ENCODE measurements around the gene PTRH2.
A peak's percentile ranks its signal among the peaks of the same experiment; 100 is the strongest.
"Not testable (repeated sequence)": the region's sequence is repeated elsewhere in the genome, so short reads cannot be mapped to it uniquely, and the experiment has no call there.

The PTRH2 gene

DNA sequence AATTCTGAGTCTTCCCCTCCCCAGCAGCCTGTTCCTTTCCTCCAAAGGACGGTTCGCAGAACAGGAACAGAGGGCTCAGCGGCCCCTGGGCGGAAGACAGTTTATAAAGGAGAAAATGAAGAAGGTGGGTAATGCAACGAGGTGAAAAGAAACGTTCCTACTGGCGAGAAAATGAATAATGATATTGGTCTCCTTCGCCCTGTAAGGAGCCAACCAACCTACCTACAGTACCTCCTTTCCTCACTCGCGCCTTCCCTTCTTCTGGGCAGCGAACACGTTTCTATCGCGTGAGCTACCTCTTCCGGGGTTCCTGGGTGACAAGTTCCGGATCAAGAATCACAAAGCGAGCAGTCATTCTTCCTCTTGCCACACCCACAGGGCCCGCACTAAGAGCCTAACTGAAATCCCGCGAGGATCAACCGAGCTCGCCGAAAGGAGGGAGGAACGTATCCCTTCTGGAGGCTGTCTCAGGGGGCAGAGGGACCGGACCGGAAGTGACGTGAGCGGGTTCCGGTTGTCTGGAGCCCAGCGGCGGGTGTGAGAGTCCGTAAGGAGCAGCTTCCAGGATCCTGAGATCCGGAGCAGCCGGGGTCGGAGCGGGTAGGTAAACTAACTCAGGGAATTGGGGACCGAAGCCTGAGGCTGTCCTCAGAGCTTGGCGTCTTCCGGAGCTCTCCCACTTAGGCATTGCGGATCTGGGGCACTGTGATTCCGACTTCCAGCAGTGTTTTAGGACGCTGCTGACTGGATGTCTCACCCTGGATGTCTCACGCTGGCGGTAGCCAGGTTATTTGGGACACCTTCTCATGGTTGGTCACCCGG is at the start of gene PTRH2, which contains the start of gene VMP1:
Gene PTRH2, minus strand, starts transcription at position 282 of the 822 bp plus-strand sequence. CDS start 9,452 bp downstream, outside the sequence.
Gene VMP1, plus strand, starts transcription at position 506 of the 822 bp plus-strand sequence. CDS start 23,793 bp downstream, outside the sequence.
- DNase-seq: peak; percentile 92 to 99

DNA sequence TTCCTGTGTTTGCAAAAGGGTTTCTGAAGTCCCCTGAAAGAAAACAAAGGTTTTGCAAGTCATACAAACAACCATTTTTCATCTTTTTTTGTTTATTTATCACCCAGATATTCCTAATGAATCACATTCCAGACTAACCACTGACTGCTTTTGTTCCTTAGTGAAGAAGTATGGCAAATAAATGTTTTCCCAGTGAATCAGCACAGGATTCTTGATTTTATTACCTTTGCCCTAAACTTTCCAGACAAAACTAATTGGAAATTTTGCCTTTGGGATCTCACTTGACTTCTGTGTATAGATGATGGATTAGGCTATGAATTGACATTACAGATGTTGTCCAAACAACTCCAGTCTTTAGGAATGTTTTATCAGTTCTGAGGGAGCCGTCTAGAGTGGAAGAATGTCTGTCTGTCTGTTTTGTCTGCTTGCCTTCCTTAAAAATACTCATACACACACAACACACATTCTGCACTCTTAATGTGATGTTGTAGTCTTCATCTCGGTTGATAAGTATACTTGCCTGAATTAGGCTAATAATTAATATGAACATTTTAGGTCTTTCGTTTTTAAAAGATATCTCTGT is 49.1 kb upstream of the PTRH2 start:
- DNase-seq: no peak

DNA sequence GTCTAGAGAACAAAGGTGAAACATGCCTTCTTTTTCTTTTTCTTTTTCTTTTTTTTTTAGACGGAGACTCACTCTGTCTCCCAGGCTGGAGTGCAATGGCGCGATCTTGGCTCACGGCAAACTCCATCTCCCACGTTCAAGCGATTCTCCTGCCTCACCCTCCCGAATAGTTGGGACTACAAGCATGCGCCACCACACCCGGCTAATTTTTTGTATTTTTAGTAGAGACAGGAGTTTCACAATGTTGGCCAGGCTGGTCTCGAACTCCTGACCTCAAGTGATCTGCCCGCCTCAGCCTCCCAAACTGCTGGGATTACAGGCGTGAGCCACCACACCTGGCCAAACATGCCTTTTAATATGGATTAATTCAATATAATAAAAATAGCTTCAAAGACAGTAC is 47.8 kb upstream of the PTRH2 start:
- DNase-seq: not testable (repeated sequence)

DNA sequence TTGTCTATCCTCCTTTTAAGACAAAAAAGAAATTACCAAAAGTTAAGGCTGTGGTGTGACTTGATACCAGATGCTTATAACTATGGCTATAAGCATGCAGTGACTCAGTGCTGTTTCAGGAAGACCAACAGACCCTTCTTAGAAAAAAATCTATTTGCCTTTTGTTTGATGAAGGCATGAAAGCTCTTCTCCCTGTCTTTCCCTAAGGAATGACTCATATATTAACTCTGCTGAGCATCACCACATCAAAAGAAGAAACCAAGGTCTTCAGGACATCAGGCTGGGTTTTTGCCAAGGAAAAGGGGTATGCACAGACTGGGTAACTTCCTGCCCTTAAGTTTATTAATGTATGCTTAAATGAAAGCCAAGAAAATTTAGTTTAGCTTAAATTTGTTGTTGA is 47.3 kb upstream of the PTRH2 start:
- no peak for DNase-seq

DNA sequence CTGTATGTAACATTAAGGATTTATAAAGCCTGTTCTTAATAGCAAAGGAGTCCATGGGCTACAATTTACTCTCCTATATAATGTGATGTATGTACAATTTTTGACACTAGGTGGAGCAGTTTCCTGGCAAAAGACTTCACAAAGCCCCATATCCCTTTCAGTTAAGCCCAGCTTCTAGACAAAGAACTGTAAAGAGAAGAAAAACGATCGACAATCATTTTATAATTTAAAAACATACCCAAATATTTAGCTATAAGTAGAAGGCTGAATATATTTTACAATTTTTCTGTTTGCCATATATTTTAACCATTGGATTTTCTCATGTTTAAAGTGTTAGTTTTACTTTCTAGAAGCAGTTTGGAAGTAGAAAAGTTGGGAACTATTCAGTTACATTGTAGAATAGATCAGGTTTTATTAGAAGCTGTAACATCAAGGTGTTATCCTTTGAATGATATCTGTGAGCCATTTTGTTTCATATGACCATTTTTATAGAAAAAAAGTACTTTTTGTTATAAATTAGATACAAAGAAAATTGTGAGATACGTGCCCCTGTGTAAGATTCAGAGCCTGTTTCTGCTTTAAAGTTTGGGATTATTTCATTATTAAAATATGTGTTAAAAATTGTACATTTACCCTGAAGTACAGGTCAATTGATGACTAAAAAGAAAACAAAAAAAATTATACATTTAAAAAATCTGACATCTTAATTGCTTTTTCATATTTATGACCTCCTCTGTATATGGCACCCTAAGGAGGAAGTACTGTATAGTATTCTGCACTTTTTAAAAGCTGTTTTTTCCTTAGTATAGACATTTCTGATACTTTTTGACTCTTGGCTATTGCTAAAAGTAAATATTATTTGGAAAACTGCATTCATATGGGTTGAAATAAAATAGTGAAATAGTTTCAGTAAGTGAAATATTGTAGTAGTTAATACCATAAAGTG is 46.6 kb upstream of the PTRH2 start:
- DNase-seq: peak in 1 of 2 experiments; percentile 16

DNA sequence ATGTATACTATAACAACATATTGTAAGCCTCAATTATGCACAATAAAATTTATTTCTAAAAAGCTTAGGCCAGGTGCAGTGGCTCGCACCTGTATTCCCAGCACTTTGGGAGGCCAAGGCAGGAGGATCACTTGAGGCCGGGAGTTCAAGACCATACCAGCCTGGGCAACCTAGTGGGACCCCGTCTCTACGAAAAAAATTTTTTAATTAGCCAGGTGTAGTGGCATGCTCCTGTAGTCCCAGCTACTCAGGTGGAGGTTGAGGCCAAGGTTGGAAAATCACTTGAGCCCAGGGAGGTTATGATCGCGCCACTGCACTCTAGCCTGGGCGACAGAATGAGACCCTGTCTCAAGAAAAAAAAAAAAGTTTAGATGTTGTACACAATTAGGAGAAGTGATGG is 45.7 kb upstream of the PTRH2 start:
- DNase-seq: no peak

DNA sequence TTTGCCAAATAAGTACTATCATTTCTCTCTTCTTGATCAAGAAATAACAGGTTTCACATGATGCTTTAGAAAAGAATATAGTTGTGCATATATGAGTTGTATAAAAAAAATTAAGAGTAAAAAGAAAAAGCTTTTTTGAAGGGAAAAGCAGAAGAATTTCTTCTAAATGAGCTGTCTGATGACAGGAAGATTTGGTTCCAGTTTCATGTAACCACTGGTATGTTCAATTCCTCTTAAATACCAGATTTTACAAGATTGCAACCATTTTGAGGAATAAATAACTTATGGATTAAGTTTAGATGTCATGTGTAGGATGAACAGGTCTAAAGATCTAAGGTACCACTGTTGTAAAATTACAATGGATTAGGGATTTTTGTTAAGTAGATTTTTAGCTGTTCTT is 45.2 kb upstream of the PTRH2 start:
- DNase-seq: no peak

DNA sequence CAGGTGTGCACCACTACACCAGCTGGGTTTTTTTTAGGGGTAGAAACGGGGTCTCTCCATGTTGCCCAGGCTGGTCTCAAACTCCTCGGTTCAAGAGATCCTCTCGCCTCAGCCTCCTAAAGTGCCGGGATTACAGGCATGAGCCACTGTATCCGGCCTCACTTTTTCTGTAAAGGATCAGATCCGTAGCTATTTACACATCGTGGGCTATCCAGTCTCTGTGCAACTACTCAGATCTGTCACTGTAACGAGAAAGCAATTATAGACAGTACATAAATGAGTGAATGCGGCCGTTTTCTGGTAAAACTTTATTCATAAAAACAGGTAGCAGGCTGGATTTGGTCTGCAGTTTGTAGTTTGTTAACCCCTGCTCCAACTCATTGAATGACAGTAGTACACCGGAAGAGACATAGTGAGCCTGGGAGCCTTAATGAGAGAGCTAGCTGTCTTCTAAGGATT is 44.8 kb upstream of the PTRH2 start:
- DNase-seq: no peak

DNA sequence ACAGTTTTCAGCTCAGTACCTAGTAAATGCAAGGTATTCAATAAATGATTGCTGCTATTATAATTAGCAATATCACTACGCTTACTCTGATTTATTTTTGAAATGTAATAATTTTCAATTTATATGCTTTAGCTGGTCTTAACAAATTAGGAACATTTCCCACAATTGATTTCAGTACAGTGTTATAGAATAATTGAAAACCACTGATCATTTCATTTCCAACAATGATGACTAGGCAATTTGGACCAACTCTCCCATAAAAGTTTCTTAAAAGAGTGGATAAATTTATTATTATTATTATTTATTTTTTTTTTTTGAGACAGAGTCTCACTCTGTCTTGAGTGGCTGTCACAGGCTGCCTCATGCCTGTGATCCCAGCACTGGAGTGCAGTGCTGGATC is 41.4 kb upstream of the PTRH2 start:
- no peak for DNase-seq

DNA sequence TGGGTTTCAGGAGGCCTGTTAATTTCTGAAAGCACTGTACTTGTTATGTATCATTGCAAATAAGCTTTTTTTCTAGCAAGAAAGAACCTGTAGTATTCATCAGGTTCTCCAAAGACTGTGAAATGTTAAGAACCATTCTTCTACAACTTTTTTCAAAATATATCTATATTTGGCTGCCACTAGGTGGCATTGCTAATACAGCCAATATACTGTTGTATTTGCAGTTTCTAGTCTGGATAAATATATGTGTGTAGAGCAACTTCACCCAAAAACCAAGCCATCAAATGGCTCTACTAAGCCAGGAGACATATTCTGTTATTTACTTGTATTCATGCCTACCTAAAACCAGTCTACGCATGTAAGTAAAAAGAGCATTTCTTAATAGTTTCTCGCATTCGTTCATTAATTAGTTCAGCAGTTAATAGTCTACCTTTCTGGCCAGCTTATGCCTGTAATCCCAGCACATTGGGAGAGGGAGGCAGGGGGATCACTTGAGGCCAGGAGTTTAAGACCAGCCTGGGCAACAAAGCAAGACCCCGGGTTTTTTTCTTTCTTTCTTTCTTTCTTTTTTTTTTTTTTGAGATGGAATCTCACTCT is 39.7 kb upstream of the PTRH2 start:
- no peak for DNase-seq

DNA sequence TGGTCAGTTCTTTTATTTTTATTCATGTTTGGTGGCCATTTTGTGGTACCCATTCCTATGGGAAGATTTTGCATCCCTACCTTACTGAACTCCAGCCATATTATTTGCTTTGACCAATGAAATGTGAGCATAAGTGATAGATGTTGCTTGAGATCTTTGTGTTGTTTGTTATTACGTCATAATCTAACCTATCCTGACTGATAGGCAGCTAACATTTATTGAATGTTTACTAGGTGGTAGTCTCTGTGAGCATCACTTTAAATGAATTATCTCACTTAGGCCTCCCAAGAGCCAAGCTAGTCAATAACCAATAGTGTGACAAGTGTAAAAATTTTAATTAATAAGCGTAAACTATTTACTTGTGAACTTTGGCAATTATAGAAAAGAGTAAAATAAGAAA is 37.8 kb upstream of the PTRH2 start:
- DNase-seq: no peak

DNA sequence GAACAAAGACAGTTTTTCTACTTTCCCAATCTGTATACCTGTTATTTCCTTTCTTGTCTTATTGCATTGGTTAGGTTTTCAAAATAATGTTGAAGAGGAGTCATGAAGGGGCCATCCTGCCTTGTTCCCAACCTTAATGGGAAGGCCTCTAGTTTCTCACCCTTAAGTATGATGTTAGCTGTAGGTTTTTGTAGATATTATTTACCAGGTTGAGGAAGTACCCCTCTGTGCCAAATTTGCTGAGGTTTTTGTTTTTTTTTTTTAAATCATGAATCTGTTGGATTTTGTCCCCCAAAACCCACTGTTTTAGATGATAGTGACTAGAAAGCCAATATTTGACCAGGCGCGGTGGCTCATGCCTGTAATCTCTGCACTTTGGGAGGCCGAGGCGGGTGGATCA is 36.6 kb upstream of the PTRH2 start:
- DNase-seq: no peak

DNA sequence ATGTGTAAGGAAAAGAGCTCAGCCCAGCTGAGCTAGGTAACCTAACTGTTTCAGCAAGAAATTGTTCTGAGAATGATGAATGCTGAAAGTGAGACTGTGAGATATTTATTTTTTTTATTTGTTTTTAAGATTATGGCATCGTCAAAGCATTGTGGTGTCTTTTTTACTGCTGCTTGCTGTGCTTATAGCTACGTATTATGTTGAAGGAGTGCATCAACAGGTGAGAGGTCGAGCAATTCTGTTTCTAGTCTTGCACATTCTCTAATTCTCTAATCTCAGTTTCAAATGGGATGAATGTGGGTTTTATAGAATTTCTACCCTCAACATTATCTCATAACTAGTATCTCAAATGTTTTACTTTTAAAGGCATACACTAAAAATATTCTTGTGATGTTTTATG is 30.1 kb upstream of the PTRH2 start:
- DNase-seq: no peak

DNA sequence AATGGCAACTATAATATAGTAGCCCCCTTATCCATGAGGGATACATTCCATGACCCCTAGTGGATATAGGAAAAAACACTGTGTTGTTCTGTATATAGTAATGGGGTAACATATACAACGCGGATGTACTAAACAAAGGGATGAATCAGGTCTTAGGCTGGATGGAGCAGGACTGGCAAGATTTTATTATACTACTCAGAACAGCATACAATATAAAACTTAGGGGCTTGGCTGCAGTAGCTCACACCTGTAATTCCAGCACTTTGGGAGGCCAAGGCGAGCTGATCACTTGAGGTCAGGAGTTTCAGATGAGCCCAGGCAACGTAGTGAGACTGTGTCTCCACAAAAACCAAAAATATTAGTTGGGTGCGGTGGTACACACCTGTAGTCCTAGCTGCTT is 27.0 kb upstream of the PTRH2 start:
- no peak for DNase-seq

DNA sequence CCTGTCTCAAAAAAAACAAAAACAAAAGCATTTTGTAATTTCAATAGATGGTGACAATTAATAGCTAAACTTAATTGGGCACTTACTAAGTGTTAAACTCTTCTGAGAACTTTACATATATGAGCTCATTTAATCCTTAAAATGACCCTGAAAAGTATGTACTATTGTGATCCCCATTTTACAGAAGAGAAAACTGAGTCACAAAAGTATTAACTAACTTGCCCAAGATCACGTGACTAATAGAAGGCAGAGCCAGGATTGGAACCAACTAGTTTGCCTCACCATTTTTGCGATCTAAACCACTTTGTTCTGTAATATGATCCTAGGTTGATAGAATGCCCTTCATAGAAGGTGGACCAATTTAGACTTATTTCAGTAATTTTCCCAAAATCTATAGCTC is 26.5 kb upstream of the PTRH2 start:
- no peak for DNase-seq

DNA sequence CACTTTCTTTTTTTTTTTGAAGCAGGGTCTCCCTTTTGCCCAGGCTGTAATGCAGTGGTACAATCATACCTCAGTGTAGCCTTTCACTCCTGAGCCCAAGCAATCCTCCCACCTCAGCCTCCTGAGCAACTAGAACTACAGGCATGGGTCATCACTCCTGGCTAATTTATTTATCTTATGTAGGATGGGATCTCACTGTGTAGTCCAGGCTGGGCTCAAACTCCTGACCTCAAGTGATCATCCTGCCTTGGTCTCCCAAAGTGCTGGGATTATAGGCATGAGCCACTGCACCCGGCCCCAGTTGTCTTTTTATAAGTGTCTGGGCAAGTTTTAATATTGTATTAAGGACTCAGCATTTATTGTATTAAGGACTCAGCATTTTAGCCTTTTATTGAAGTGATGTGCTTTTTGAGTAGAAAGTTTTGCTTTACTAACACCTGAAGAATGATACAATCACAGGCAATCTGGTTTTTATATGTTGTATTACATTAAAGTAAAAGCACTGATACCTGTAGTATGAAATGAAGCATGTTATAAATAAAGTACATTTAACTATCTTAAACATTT is 23.1 kb upstream of the PTRH2 start:
- no peak for DNase-seq

DNA sequence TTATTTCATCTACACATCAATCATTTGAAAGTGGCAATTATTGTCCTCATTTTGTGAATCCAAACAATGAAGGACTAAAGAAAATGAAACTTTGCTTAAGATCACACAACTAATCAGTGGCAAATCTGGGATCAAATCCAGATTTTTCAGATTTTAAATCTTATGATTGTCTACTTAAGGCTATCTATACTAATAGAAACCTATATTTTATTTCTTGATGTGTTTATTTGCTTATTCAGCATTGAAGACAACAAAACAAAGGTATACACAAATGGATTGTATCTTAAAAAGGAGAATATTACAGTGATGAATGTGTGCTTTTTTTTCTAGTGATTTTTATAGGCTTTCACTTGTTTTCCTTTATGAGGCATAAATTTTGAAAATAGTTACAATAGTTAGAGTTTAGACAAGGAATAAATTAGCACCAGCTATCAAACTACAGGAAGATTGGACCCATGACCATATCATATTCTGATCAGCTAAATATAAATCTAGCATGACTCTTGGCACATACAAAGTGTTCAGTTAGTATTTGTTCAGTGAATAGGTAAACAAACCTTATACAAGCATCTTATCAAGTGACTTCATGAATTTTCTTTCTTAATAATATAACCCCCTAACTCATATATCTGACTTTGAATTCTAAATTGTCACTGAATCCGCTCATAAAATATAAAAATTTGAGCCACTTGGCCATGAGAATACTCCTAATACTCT is 20.7 kb upstream of the PTRH2 start:
- no peak for DNase-seq

DNA sequence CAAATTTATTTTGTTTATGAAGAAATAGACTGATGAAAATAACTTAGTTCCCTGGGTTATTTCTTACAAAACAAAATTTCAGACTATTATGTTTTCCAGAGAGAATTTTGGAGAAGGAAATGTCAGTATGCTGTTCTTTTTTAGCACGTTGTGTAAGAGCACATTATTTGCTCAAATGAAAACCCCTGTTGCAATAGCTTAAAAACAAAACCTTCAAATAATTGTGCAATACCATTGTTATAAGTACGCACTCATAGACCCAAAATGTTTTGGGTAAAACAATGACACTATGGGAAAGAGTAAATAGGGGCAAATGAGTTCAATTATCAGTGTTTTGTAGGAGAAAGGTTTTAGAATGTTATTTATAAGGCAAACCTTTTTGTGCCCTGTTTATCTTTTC is 18.5 kb upstream of the PTRH2 start:
- no peak for DNase-seq

DNA sequence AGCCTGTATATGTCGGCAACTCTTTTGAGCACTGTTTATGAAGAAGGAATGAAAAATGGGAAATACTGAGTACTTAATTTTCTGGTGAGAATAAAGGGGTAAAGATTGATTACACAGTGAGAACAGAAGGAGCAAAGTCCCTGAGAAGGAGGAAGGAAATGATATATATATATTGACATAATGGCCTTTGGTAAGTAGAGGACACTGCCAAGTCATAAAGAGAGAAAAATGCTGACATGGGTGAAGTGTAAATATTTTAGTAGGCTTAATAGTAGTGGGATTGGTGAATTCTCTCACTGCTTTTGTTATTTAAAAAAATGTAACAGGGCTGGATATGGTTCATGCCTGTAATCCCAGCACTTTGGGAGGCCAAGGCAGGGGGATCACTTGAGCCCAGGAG is 16.4 kb upstream of the PTRH2 start:
- no peak for DNase-seq

DNA sequence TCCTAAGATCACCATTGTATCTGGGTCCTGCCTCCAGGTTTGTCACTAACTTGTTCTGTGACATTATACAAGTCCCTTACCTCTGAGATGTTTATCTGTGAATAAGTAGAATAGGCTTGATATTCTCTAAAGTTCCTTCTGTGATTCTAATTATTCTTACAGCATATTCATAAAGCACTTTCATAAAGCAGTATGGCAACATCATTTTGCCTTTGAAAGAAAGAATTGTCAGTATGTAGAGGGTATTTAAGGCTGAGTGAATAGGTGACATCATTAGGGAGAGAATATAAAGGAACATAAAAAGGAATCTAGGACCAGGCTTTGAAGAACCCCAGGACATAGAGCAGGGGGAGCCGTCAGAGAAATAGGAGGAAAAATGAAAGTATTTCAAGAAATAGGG is 15.8 kb upstream of the PTRH2 start:
- no peak for DNase-seq

DNA sequence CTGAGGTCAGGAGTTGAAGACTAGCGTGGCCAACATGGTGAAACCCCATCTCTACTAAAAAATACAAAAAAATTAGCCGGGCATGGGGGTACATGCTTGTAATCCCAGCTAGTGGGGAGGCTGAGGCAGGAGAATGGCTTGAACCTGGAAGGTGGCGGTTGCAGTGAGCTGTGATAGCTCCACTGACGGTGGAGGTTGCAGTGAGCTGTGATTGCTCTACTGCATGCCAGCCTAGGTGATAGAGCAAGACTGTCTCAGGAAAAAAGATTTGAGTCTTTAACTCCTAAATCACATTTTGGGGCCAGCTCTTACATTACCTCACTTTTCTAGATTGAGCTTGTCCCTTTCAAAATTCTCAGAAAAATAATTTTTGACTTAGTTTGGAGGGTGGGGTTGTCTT is 15.4 kb upstream of the PTRH2 start:
- DNase-seq: no peak

DNA sequence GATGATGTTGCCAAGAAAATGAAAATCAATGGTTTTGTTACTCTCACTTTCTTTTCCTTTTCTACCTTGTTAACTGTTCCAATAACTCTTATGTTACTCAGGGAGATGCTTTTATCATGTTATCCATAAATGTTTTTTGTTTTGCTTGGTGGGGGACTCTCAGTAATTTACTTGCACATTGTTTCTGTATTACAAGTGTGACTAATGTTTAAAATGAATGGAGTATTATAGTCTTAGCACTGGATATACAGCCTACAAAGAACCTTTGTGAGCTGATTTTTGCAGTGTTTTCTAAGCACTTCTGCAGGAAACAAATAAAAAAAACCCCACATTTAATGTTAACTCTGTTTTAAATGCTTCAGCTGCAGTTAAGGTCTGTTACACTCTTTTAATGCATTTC is 12.3 kb upstream of the PTRH2 start:
- no peak for DNase-seq
